Germinal center (tissue), 1 donor: Measurements from ENCODE around the gene ST14.
A peak's percentile ranks its signal among the peaks of the same experiment; 100 is the strongest.

Source experiments
- DNase-seq: peaks from one replicate; pipeline ENCODE4 v3.0.0; 2012; ENCODE audit warnings: mixed read lengths, low spot score

The ST14 gene

GRCh38 chr11:130136107-130136506 is 23.5 kb upstream of the ST14 start:
- DNase-seq = no peak

- no peak for DNase-seq
These were observed 21.6 kb upstream of the ST14 start for GRCh38 chr11:130137999-130138398.

- DNase-seq = no peak
These were observed 20.2 kb upstream of the ST14 start for GRCh38 chr11:130139401-130139800.

- DNase-seq = no peak
These were observed 17.8 kb upstream of the ST14 start for GRCh38 chr11:130141561-130142341.

- DNase-seq = no peak
These were observed 15.4 kb upstream of the ST14 start for GRCh38 chr11:130144141-130144540.

GRCh38 chr11:130144861-130145281 is 14.7 kb upstream of the ST14 start:
- no peak for DNase-seq

- DNase-seq = no peak
These were observed 14.2 kb upstream of the ST14 start for GRCh38 chr11:130145311-130145812.

GRCh38 chr11:130145975-130146776 is 13.4 kb upstream of the ST14 start:
- no peak for DNase-seq

GRCh38 chr11:130146796-130147195 is 12.8 kb upstream of the ST14 start:
- DNase-seq = peak; percentile 53

GRCh38 chr11:130148796-130149326 is 10.7 kb upstream of the ST14 start:
- no peak for DNase-seq

GRCh38 chr11:130150790-130151189 is 8.8 kb upstream of the ST14 start:
- no peak for DNase-seq

GRCh38 chr11:130151196-130151595 is 8.4 kb upstream of the ST14 start:
- no peak for DNase-seq

GRCh38 chr11:130156108-130157022 is 3.2 kb upstream of the ST14 start:
- DNase-seq = no peak

- DNase-seq = no peak
These were observed 2.5 kb upstream of the ST14 start for GRCh38 chr11:130157101-130157500.

GRCh38 chr11:130157840-130158239 is 1.7 kb upstream of the ST14 start:
- DNase-seq = no peak

- no peak for DNase-seq
These were observed 443 bp upstream of the ST14 start for GRCh38 chr11:130159139-130159538.

GRCh38 chr11:130160498-130161155 is 1.0 kb downstream of the ST14 start:
- no peak for DNase-seq

- no peak for DNase-seq
These were observed 2.0 kb downstream of the ST14 start for GRCh38 chr11:130161441-130162145.

- no peak for DNase-seq
These were observed 3.2 kb downstream of the ST14 start for GRCh38 chr11:130162733-130163132.

- DNase-seq = no peak
These were observed 4.0 kb downstream of the ST14 start for GRCh38 chr11:130163346-130164220.
